Measurements from ENCODE around the gene CASP2. TPM values are rescaled to one million over a fixed set of nuclear protein-coding genes. Genes with fewer than 3 reads are reported as not detected.

CASP2 gene
- total RNA-seq, 1 experiment from 2014 or later, result 67.2 TPM

DNA sequence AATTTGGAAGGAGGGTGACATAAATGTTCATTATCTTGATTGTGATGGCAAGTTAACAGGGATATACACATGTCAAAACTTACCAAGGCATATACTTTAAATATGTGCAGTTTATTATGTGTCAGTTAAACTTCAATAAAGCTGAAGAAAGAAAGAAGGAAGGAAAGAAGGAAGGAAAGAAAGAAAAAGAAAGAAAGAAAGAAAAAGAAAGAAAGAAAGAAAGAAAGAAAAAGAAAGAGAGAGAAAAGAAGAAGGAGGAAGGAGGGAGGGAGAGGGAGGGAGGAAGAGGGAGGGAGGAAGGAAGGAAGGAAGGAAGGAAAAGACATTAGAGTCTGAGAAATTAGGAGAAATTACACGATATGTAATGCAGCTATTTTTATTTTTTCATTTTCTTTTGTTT, 40.8 kb upstream of the CASP2 start:
- H3K4me2 ChIP-seq, result peak overlapping the region; percentile 83
- no TSS peak for BruUV-seq (replicated peaks)
- POLR2A ChIA-PET (ENCODE audit: unreplicated experiment), result interaction anchor here (0.6 kb wide), 1 partner anchor 25 kb away, joined by 4 read pairs; no protein-coding TSS in a partner anchor
- CTCF ChIA-PET, result interaction anchor here (1.1 kb wide), 1 partner anchor 36 kb away, joined by 3 read pairs; no protein-coding TSS in a partner anchor
- no peaks in the 10 kb centered on the region for H3K36me3 ChIP-seq (ENCODE audit: low read depth)
- peak overlapping the region; percentile 95 for H3K27ac ChIP-seq
- no peak overlapping the region for H2AFZ ChIP-seq
- no peaks in the 10 kb centered on the region for H3K79me2 ChIP-seq (ENCODE audit: low read depth)
- H3K4me1 ChIP-seq (replicated peaks; ENCODE audit: insufficient read depth), result peaks cover 78% of the 10 kb centered on the region
- H3K9me3 ChIP-seq (ENCODE audit: insufficient read depth, low read depth), result no peaks in the 10 kb centered on the region; the same call in 1 of the 2 replicates
- no peak for TF ChIP-seq EZH2 (IDR thresholded peaks at IDR 0.05; ENCODE audit: low read depth)
- TF ChIP-seq, protein P1, sequence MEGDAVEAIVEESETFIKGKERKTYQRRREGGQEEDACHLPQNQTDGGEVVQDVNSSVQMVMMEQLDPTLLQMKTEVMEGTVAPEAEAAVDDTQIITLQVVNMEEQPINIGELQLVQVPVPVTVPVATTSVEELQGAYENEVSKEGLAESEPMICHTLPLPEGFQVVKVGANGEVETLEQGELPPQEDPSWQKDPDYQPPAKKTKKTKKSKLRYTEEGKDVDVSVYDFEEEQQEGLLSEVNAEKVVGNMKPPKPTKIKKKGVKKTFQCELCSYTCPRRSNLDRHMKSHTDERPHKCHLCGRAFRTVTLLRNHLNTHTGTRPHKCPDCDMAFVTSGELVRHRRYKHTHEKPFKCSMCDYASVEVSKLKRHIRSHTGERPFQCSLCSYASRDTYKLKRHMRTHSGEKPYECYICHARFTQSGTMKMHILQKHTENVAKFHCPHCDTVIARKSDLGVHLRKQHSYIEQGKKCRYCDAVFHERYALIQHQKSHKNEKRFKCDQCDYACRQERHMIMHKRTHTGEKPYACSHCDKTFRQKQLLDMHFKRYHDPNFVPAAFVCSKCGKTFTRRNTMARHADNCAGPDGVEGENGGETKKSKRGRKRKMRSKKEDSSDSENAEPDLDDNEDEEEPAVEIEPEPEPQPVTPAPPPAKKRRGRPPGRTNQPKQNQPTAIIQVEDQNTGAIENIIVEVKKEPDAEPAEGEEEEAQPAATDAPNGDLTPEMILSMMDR (conservative IDR thresholded peaks at IDR 0.05), result no peak
- no peak overlapping the region for H3K4me3 ChIP-seq
- H4K20me1 ChIP-seq (ENCODE audit: insufficient read depth), result no peaks in the 10 kb centered on the region
- no peaks in the 10 kb centered on the region for H3K27me3 ChIP-seq (ENCODE audit: insufficient read depth, low read depth)
- no peak for DNase-seq
- intact Hi-C loops (cut with micrococcal nuclease; ENCODE audit: unreplicated experiment), result loop anchor here (10.0 kb wide), 1 partner anchor 877 kb away; the partner anchor contains the start of gene OR2A14
- no peaks in the 10 kb centered on the region for H3K9me2 ChIP-seq (ENCODE audit: insufficient read depth)
- peaks cover 52% of the 10 kb centered on the region for H3F3A ChIP-seq (ENCODE audit: insufficient read depth, low read depth)

DNA sequence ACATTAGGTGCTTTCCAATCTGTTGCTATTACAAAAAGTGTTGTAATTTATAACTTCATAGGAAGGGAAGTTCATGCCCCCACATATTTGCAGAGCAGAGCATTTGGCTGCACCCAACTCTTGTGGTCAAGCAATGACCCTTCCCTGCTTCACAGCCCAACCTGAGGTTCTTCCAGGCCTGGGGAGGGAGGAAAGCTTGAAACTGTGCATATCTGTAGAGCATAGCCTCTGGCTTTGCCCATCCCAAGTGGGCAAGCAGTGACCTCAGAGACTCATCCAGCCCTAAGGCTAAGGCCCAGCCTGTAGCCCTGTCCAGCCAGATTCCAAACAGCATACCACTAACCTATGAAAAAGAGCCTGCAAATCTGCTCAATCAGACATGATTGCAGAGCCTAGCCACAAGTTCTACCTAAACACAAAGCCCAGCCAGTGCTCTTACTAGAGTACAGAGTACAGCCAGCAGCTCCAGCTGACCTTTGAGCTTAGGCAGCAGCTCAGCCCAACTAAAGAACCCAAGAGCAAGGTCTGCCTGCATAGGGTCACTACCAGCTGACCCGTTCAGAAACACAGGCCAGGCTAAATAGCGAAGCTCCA, 39.3 kb upstream of the CASP2 start:
- peak overlapping the region; percentile 95 for H3K27ac ChIP-seq
- peak; percentile 91 to 100 for DNase-seq
- H3K9me2 ChIP-seq (ENCODE audit: insufficient read depth), result no peaks in the 10 kb centered on the region
- H3K4me1 ChIP-seq (replicated peaks; ENCODE audit: insufficient read depth), result peaks cover 76% of the 10 kb centered on the region
- H3K9me3 ChIP-seq (ENCODE audit: insufficient read depth, low read depth), result peaks cover 3% of the 10 kb centered on the region; the same call in 1 of the 2 replicates
- peak overlapping the region; percentile 32; the same call in 1 of the 2 replicates for H3K4me3 ChIP-seq
- TF ChIP-seq, protein P1 (conservative IDR thresholded peaks at IDR 0.05), result no peak
- TF ChIP-seq EZH2 (IDR thresholded peaks at IDR 0.05; ENCODE audit: low read depth), result no peak
- H3K79me2 ChIP-seq (ENCODE audit: low read depth), result no peaks in the 10 kb centered on the region
- ChIA-PET POLR2A (ENCODE audit: unreplicated experiment) (interaction anchor here (0.6 to 1.1 kb wide), 7 partner anchors 15 to 829 kb away, joined by 3 to 6 read pairs (median 4); partner anchors contain the start of genes CASP2 and GSTK1), CTCF (interaction anchor here (0.5 to 1.6 kb wide), 4 partner anchors 8 to 1273 kb away, joined by 3 to 12 read pairs (median 6); partner anchors contain the start of gene EPHB6)
- intact Hi-C loops (cut with micrococcal nuclease; ENCODE audit: unreplicated experiment), result loop anchor here (1.0 to 10.0 kb wide), 5 partner anchors 10 to 876 kb away; partner anchors contain the start of genes GSTK1, OR2A14 and ZYX
- H3K4me2 ChIP-seq, result peak overlapping the region; percentile 83
- H3K27me3 ChIP-seq (ENCODE audit: insufficient read depth, low read depth), result no peaks in the 10 kb centered on the region
- H3F3A ChIP-seq (ENCODE audit: insufficient read depth, low read depth), result peaks cover 52% of the 10 kb centered on the region
- no peaks in the 10 kb centered on the region for H4K20me1 ChIP-seq (ENCODE audit: insufficient read depth)
- no peaks in the 10 kb centered on the region for H3K36me3 ChIP-seq (ENCODE audit: low read depth)
- no peak overlapping the region for H2AFZ ChIP-seq
- BruUV-seq (replicated peaks), result no TSS peak

GRCh38 chr7:143250199-143250598, 38.0 kb upstream of the CASP2 start:
- no TSS peak for BruUV-seq (replicated peaks)
- Histone ChIP-seq H3K4me1 (replicated peaks; ENCODE audit: insufficient read depth) (peaks cover 63% of the 10 kb centered on the region), H3K9me3 (ENCODE audit: insufficient read depth, low read depth) (peaks cover 3% of the 10 kb centered on the region; the same call in 1 of the 2 replicates), H3K79me2 (ENCODE audit: low read depth) (no peaks in the 10 kb centered on the region), H3K4me3 (no peak overlapping the region), H3K9me2 (ENCODE audit: insufficient read depth) (no peaks in the 10 kb centered on the region), H3K27me3 (ENCODE audit: insufficient read depth, low read depth) (no peaks in the 10 kb centered on the region), H2AFZ (no peak overlapping the region), H4K20me1 (ENCODE audit: insufficient read depth) (no peaks in the 10 kb centered on the region), H3K27ac (peak overlapping the region; percentile 95), H3F3A (ENCODE audit: insufficient read depth, low read depth) (peaks cover 44% of the 10 kb centered on the region), H3K4me2 (peak overlapping the region; percentile 83), H3K36me3 (ENCODE audit: low read depth) (no peaks in the 10 kb centered on the region)
- DNase-seq, result no peak
- ChIA-PET POLR2A (ENCODE audit: unreplicated experiment) (no interaction called here), CTCF (interaction anchor here (0.9 kb wide), 1 partner anchor 10 kb away, joined by 3 read pairs; no protein-coding TSS in a partner anchor)
- no peak for TF ChIP-seq EZH2 (IDR thresholded peaks at IDR 0.05; ENCODE audit: low read depth)
- TF ChIP-seq, protein P1 (conservative IDR thresholded peaks at IDR 0.05), result no peak
- intact Hi-C loops (cut with micrococcal nuclease; ENCODE audit: unreplicated experiment), result no loop called here
